Stimulated activated CD8-positive, alpha-beta memory T cell treated with anti-CD3 and anti-CD28 coated beads, Interleukin-2, amount 100 ng/mL, for 48 hours (primary cell): ENCODE results near the gene FBXO15.

Experiments
- DNase-seq, 2 donors: peaks; one replicate each; pipeline ENCODE4 v3.0.0-alpha.2; 2020; ENCODE audit warnings: low read depth in 2 of 2

FBXO15 gene

DNA sequence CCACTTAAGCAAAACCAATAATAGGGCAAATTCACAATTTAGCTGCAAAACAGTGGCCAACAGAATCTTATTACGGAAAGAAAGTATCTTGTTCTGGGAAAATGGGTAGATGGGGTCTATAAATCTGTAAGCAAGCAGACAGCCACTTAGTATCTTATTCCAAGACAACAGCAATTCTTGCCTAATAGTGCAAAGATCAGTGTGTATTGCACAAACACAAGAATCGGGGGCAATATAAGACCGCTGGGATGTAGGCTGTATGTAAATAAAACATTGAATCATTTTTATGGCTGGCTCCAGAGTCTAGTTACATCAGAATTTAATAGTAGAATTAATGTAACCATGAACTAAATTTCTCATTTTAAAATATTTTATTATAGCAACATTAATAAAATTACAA is 85.6 kb downstream of the FBXO15 start:
- no peak for DNase-seq

DNA sequence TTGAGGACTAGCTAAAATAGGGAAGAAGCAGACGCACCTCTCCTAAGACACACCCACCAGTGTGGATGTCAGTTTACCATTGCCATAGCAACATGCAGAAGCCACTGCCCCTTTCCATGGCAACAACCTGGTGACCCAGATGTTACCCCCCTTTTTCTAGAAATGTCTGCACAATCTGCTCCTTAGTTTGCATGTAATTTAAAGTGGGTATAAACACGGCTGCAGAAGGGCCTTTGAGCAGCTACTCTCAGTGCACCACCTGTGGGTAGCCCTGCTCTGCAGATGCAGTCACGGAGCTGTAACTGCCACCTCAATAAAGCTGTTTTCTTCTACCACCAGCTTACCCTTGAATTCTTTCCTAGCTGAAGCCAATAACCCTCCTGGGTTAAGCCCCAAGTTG is 87.1 kb downstream of the FBXO15 start:
- no peak for DNase-seq

- DNase-seq = no peak
These were observed 96.8 kb downstream of the FBXO15 start for GRCh38 chr18:74050807-74051206.

- DNase-seq = peak; percentile 61 to 66
These were observed 106.9 kb downstream of the FBXO15 start for GRCh38 chr18:74040459-74041332.

DNA sequence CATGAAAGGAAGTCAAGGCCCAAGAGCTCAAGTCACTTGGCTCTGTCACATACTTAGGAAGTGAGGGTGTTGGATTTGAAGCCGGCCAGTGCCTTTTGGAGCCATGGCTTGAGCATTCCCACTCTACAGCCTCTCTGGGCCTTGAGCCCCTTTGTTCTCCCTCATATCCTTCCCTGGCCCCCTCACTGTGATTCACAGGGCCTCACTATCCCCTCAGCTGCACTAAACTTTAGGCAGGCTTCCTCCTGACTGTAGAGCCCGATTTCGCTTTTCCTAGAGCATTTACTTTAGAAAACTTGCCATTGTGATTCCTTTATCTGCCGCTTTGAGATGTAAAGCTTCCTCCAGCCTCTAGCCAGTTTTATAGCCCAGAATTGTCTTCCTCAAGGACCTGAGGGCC is 107.6 kb downstream of the FBXO15 start:
- no peak for DNase-seq

- DNase-seq = no peak
These were observed 118.5 kb downstream of the FBXO15 start for GRCh38 chr18:74029161-74029560.
